ENCODE measurements around the gene PACSIN1.

- TF ChIP-seq FOXA1 (IDR thresholded peaks at IDR 0.05) (no peak), CTCF (IDR thresholded peaks at IDR 0.05; ENCODE audit: low read depth, low read length, missing input control) (no peak), TAF1 (conservative IDR thresholded peaks at IDR 0.05) (no peak), SP1 (IDR thresholded peaks at IDR 0.05) (no peak), MAX (IDR thresholded peaks at IDR 0.05) (no peak), ATF3 (IDR thresholded peaks at IDR 0.05) (no peak), EGR1 (IDR thresholded peaks at IDR 0.05; ENCODE audit: low read depth in 2 of 2) (no peak), RAD21 (IDR thresholded peaks at IDR 0.05) (no peak), YY1 (IDR thresholded peaks at IDR 0.05) (no peak), REST (IDR thresholded peaks at IDR 0.05) (no peak), ZBTB33 (IDR thresholded peaks at IDR 0.05) (no peak), JUND (IDR thresholded peaks at IDR 0.05) (no peak), GABPA (IDR thresholded peaks at IDR 0.05 in 1 of 2, conservative IDR thresholded peaks at IDR 0.05 in 1 of 2) (no peak), RXRA (IDR thresholded peaks at IDR 0.05) (no peak)
Measured at GRCh38 chr6:34455831-34456230, 10.0 kb upstream of the PACSIN1 start.
